GM18520 (cell line): Measurements from ENCODE around the gene VPS26B.
A peak's percentile ranks its signal among the peaks of the same experiment; 100 is the strongest.

ENCODE experiments used
- ATAC-seq: cut with Tn5 transposase; IDR thresholded peaks from one replicate; pipeline ENCODE4 v1.9.1; 2021; ENCODE audit not compliant: unreplicated experiment

Gene VPS26B

GRCh38 chr11:134231958-134232659 is 7.6 kb downstream of the VPS26B start:
- no peak for ATAC-seq

- no peak for ATAC-seq
Measured at GRCh38 chr11:134233729-134234179, 9.3 kb downstream of the VPS26B start.

GRCh38 chr11:134235399-134235798 is 10.9 kb downstream of the VPS26B start:
- ATAC-seq = no peak

- ATAC-seq = no peak
Measured at GRCh38 chr11:134236834-134237556, 12.5 kb downstream of the VPS26B start.

- ATAC-seq = no peak
Measured at GRCh38 chr11:134237557-134237922, 13.1 kb downstream of the VPS26B start.

- no peak for ATAC-seq
Measured at GRCh38 chr11:134238956-134239355, 14.5 kb downstream of the VPS26B start.

GRCh38 chr11:134240592-134240991 is 16.1 kb downstream of the VPS26B start:
- ATAC-seq = no peak

- no peak for ATAC-seq
Measured at GRCh38 chr11:134242376-134242775, 17.9 kb downstream of the VPS26B start.

GRCh38 chr11:134243913-134244312 is 19.4 kb downstream of the VPS26B start:
- ATAC-seq = no peak

GRCh38 chr11:134244593-134244992 is 20.1 kb downstream of the VPS26B start:
- ATAC-seq = no peak

- no peak for ATAC-seq
Measured at GRCh38 chr11:134245434-134245833, 21.0 kb downstream of the VPS26B start.

- no peak for ATAC-seq
Measured at GRCh38 chr11:134246100-134246499, 21.6 kb downstream of the VPS26B start.

- ATAC-seq = no peak
Measured at GRCh38 chr11:134246678-134247077, 22.2 kb downstream of the VPS26B start.

- ATAC-seq = no peak
Measured at GRCh38 chr11:134248910-134249480, 24.5 kb downstream of the VPS26B start.

GRCh38 chr11:134250246-134250645 is 25.8 kb downstream of the VPS26B start:
- no peak for ATAC-seq

GRCh38 chr11:134250675-134251074 is 26.2 kb downstream of the VPS26B start:
- ATAC-seq = no peak

GRCh38 chr11:134252346-134253187 is 28.1 kb downstream of the VPS26B start:
- no peak for ATAC-seq

- ATAC-seq = peak; percentile 99
Measured at GRCh38 chr11:134253188-134253993, 28.9 kb downstream of the VPS26B start, which contains the start of the genes ACAD8 and THYN1. TSS of gene ACAD8 (plus strand) at chr11:134253568. CDS start at chr11:134253601, 33 bp downstream. TSS of gene THYN1 (minus strand) at chr11:134253352. CDS start at chr11:134252882, 470 bp downstream.

- ATAC-seq = no peak
Measured at GRCh38 chr11:134254433-134255183, 30.1 kb downstream of the VPS26B start.
